ENCODE measurements around the gene BAHCC1.

DNA sequence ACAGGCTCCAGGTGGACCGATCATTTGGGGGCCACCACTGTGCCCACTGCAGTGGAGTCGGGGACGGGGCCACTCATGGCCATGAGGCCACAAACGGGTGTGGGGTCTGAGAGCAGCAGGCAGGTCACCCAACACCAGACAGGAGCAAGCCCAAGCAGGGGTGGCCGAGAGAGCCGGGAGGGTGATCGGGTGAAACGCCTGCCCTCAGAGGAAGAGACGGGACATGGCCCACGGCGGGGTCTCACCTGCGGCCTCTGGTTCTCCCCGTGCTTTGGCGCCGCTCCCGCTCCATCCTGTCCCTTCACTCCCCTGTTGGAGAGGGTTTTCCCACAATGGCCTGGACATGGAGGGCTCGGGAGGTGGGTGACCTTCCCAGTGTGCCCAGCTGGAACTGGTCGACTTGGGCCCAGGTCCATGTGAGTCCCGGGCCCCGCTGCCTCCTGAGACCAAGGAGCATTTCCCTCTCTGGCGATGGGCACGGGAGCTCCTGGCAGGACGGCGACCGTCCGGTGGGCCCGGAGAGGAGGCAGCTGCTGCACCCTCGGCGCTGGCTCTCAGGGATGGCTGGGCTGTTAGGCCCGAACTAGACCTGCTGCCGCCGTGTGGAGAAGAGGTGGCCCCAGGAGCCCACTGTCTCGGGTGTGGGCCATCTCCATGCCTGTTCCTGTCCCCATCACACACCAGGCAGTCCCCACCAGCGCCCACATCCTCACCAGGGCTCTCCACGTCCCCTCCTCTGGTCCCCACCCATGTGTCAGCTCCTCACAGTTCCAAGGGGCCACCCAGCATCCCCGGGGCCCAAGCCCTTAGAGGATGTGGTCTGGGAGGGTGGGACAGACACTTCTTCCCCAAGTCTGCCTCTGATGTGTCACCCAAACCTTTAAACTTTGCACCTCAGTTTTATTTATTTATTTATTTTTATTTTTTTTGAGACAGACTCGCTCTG is 13.4 kb upstream of the BAHCC1 start:
- TF ChIP-seq HDAC2 (IDR thresholded peaks at IDR 0.05) (no peak), POLR2AphosphoS2 (IDR thresholded peaks at IDR 0.05; ENCODE audit: low read depth, low read length) (no peak), CTCF (IDR thresholded peaks at IDR 0.05 in 2 of 3, conservative IDR thresholded peaks at IDR 0.05 in 1 of 3; ENCODE audit: control insufficient read depth in 2 of 3, extremely low read depth in 1 of 3, insufficient read depth in 1 of 3, low read depth in 3 of 3, low read length in 3 of 3) (no peak), GATAD2B (conservative IDR thresholded peaks at IDR 0.05; ENCODE audit: low read depth) (no peak), RCOR1 (conservative IDR thresholded peaks at IDR 0.05; ENCODE audit: low read depth, low read length) (no peak), MEF2B (IDR thresholded peaks at IDR 0.05; ENCODE audit: partially characterized antibody, poor library complexity, severe bottlenecking) (no peak), MTA2 (IDR thresholded peaks at IDR 0.05; ENCODE audit: low read depth) (no peak), POLR2A (IDR thresholded peaks at IDR 0.05; ENCODE audit: low read depth, low read length) (no peak), MXI1 (IDR thresholded peaks at IDR 0.05; ENCODE audit: low read depth, low read length) (no peak), NRF1 (conservative IDR thresholded peaks at IDR 0.05; ENCODE audit: low read depth, low read length) (no peak), CEBPB (IDR thresholded peaks at IDR 0.05; ENCODE audit: borderline replicate concordance in 1 of 2, low read depth in 2 of 2, low read length in 2 of 2) (no peak), EP300 (IDR thresholded peaks at IDR 0.05; ENCODE audit: borderline replicate concordance in 1 of 2, control insufficient read depth in 1 of 2, low read depth in 2 of 2, low read length in 2 of 2) (no peak), POLR2AphosphoS5 (IDR thresholded peaks at IDR 0.05; ENCODE audit: low read length) (no peak)
